HG03175 (cell line): ENCODE data around the gene APOO.

ENCODE experiments used
- ATAC-seq: cut with Tn5 transposase; IDR thresholded peaks from one replicate; pipeline ENCODE4 v1.9.1; 2021; ENCODE audit warnings: mild to moderate bottlenecking, moderate library complexity; ENCODE audit not compliant: unreplicated experiment

APOO gene

DNA sequence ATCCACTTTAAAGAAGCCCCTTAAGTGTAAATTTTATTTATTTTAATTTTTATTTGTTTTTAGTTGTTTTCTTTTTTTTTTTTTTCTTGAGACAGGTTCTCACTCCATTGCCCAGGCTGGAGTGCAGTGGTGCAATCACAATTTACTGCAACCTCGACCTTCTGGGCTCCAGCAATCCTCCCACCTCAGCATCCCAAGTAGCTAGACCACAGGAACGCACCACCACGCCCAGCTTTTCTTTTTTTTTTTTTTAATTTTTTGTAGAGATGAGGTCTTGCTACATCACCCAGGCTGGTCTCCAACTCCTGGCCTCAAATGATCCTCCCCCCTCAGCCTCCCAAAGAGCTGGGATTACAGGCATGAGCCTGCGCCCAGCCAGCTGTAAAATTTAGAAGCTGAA, 118.8 kb downstream of the APOO start:
- ATAC-seq, result no peak

DNA sequence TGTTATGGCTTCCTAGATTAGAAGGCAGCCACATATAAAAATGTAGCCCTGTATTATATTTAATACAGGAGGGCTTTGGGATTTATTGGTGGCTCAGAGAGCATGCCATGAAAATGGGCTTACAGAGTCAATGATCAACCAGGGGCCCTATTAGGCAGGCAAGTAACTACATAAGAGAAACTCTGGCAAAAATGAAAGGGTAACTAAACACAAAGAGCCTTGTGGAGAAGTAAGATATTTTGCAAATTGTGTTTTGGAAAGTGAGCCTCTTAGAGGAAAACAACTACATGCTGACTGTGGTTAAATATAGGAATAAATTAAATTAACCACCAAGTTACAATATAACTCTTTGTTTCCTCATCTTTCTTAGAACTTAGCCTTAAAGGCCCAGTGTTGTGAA, 119.2 kb downstream of the APOO start:
- ATAC-seq, result peak; percentile 67

DNA sequence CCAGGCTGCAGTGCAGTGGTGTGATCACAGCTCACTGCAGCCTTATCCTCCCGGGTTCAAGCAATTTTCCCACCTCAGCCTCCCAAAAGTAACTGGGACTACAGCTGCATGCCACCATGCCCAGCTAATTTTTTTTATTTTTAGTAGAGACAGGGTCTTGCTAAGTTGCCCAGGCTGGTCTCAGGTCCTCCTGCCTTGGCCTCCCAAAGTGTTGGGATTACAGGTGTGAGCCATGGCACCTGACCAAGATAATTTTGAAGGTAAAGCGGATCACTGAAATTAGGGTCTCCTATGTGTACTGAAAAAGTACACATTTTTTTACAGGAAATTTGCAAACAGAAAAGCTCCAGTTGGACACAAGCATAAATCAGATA, 120.0 kb downstream of the APOO start:
- ATAC-seq, result no peak

DNA sequence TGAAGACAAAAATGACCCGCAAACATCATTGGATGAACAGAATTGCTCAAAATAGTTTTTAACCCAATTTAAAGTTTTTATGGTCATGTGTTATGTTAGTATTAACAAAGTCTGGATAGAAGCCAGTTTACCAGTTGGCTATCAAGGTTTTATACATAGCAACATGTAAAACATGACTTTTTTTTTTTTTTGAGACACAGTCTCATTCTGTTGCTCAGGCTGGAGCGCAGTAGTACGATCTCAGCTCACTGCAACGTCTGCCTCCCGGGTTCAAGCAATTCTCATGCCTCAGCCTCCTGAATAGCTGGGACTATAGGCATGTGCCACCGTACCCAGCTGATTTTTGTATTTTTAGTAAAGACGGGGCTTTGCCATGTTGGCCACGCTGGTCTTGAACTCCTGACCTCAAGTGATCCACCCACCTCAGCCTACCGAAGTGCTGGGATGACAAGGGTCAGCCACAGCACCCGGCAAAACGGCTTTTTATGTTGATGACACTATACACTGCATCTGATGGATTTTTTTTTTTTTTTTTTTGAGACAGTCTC, 121.4 kb downstream of the APOO start:
- ATAC-seq, result no peak

DNA sequence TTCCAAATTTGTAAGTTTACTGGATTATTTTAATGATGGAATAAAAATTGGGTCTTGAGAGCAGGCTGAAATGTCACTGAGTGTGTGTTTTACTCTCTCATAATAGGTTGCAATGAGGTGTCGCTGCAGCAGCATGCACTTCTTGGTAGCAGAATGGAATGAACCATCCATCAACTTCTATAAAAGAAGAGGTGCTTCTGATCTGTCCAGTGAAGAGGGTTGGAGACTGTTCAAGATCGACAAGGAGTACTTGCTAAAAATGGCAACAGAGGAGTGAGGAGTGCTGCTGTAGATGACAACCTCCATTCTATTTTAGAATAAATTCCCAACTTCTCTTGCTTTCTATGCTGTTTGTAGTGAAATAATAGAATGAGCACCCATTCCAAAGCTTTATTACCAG, 122.2 kb downstream of the APOO start:
- no peak for ATAC-seq

DNA sequence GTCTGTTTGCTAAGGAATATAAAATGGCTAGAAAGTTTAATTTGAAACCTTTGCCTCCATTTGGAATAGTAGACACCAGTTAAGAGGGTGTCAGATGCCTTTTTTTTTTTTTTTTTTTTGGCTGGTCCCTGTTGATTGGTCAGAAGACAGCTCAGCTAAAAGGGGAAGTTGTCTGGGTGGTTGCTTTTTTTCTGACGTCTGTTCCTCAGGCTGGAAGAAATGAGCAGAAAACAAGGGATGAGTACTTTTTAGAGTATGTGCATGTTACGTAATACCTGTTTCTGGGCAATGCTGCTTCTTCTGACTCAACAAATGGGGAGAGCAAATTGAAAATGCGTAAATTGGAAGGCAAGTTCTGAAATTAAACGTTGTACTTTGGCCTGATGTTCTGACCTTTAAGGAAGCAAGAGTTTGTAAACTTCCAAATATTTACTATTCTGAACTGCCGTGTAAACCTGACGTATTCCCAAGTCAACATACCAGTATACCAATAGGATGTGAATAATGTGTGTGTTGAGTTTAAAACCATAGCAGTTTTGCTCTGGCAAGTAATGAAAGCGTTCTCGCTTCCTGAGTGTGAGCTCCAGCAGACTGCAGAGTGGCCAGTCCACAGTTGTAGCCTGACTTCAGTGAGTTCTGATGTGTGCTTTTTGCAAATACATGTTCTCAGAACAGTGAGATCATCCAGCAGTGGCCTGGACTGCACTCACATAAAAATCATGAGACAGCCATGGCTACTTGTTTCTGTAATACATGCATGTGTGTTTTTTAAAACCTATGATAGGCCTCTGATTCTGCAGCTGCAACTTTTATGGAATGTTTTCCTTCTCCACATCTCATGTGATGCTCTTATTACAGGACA, 123.0 kb downstream of the APOO start:
- ATAC-seq, result no peak

DNA sequence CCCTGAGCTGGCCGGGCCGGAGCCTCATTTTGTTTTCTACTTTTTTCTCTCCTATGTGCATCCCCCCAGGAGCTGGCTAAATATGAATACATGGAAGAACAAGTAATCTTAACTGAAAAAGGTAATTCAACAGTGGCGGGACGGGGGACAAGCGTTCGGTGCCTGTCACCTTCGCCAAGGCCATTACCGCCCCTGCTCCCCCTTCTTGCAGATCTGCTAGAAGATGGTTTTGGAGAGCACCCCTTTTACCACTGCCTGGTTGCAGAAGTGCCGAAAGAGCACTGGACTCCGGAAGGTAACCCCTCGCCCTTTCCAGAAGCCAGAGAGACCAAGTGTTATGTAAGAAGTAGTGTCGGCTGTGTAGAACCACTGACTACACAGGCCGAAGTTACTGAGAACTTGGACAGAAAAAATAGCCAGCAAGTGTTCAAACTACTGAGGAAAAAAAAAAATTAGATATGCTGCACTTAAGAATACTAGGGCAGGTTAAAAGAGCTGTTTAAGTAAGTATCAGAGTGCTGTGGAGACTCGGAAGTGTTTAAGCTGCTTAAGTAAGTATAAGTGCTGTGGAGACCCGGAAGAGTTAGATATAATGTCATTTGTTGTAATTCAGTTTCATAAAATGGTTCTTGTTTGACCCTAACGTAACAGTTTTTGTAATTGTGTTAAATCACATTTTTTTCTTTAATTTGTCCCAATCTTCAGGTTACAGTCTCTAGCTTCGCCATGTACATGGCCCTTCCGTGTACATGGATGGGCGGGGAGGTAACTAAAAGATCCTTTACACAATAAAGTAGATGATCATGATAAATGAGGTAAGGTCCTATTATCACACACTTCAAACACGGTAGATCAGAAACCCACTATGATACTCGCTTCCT, 123.9 kb downstream of the APOO start:
- ATAC-seq, result no peak
